Gastrocnemius medialis (tissue), 4 donors: Measurements from ENCODE around the gene TEN1. TPM values are rescaled to one million over a fixed set of nuclear protein-coding genes. Genes with fewer than 3 reads are reported as not detected.

Experiments used
- ATAC-seq, 2 donors: fragments of 150-250 bp; one replicate each; pipeline ENCODE4 v1.9.1; 2016
- DNase-seq, 2 donors: peaks; one replicate each; pipeline ENCODE4 v3.0.0-alpha.2; 2019
- H3K27ac ChIP-seq, 4 donors: fragments of 200-600 bp; sonication (generic); 1 replicate in 1 of 4; 2 replicates in 3 of 4; pipeline ENCODE4 v1.5.1; 2016 to 2018; ENCODE audit warnings: mild to moderate bottlenecking in 2 of 4, moderate library complexity in 1 of 4
- H3K27me3 ChIP-seq, 3 donors: fragments of 200-600 bp; sonication (generic) in 2 of 3; 1 replicate in 1 of 3; 2 replicates in 2 of 3; pipeline versions ENCODE4 v1.5.1 to v1.6.0; 2016 to 2019; ENCODE audit warnings: mild to moderate bottlenecking in 1 of 3, moderate library complexity in 1 of 3
- H3K36me3 ChIP-seq, 2 donors: fragments of 200-600 bp; sonication (generic) in 1 of 2; one replicate each; pipeline ENCODE4 v1.5.1; 2017 to 2018
- H3K4me1 ChIP-seq, 2 donors: fragments of 200-600 bp; sonication (generic) in 1 of 2; one replicate each; pipeline ENCODE4 v1.5.1; 2016 to 2017; ENCODE audit warnings: mild to moderate bottlenecking in 2 of 2
- H3K4me3 ChIP-seq, 4 donors: fragments of 200-600 bp; sonication (generic) in 3 of 4; 1 replicate in 1 of 4; 2 replicates in 3 of 4; pipeline ENCODE4 v1.5.1; 2016 to 2019; ENCODE audit warnings: mild to moderate bottlenecking in 2 of 4
- H3K9me3 ChIP-seq, 3 donors: fragments of 200-600 bp; sonication (generic) in 2 of 3; 1 replicate in 1 of 3; 2 replicates in 2 of 3; pipeline ENCODE4 v1.5.1; 2016 to 2019
- POLR2A ChIP-seq, 2 donors: fragments of 450-650 bp; IDR thresholded peaks; one replicate each; pipeline ENCODE4 v1.6.1; 2017; ENCODE audit warnings: antibody characterized with exemption in 2 of 2, mild to moderate bottlenecking in 2 of 2, moderate library complexity in 2 of 2
- in situ Hi-C, 4 donors: fragments of 200-750 bp; cut with MboI; loops; one replicate each; pipeline versions ENCODE4 v1.15.0 to v1.8.0; 2017; ENCODE audit warnings: low sequenced_read_pairs in 4 of 4
- intact Hi-C: fragments of 100-400 bp; cut with DNase I; formaldehyde crosslinking; loops from one replicate; pipeline ENCODE4 v1.15.1; 2023; ENCODE audit warnings: low total_unique reads
- total RNA-seq, 4 donors: library from RNA; depleted of rRNA; stranded (reverse); fragments of >200 nt; gene quantifications; one replicate each; pipeline versions ENCODE4 v1.1.0 to v1.2.3, GENCODE V29; 2016
- TF ChIP-seq, protein P1 (sequence below), 5 experiments: fragments of 450-650 bp in 3 of 5; fragments of 200-600 bp in 2 of 5; sonication (generic) in 2 of 5; IDR thresholded peaks in 4 of 5; conservative IDR thresholded peaks in 1 of 5; 1 replicate in 4 of 5; 2 replicates in 1 of 5; pipeline ENCODE4 v1.5.1; 2016 to 2019; ENCODE audit warnings: antibody characterized with exemption in 5 of 5, mild to moderate bottlenecking in 3 of 5, moderate library complexity in 3 of 5

TEN1 gene
- total RNA-seq, 4 donors from 2014 or later = 4.2 to 9.2 (median 6.8) TPM

DNA sequence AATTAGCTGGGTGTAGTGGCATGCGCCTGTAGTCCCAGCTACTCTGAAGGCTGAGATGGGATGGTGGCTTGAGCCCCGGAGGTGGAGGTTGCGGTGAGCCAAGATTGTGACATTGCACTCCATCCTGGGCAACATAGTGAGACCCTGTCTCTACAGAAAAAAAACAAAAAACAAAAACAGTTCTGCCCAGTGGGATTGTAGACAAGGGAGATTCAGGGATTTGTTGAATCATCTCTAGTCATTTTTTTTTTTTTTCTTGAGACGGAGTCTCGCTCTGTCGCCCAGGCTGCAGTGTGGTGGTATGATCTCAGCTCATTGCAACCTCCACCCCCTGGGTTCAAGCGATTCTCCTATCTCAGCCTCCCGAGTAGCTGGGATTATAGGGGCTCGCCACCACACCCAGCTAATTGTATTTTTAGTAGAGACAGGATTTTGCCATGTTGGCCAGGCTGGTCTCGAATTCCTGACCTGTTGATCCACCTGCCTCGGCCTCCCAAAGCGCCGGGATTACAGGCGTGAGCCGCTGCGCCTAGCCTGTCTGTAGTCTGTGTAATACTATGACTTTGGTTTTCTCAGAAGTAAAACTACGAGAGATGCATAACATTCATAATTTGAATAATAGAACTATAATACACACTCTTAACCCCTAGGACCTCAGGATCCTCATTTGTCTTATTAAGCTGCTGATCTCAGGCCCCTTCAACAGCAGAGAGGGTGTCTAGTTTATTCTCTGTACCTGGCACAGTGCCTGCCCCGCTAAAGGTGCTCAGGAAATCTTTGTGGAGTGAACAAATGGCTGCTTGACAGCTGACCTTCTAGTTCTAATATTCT, 1.4 kb downstream of the TEN1 start:
- in situ Hi-C loops = no loop called here
- no peak for ATAC-seq

GRCh38 chr17:75981019-75981615, 2.1 kb downstream of the TEN1 start:
- H3K4me3 ChIP-seq = no peak overlapping the region
- peak overlapping the region in 1 of 4 donors; percentile 98 for H3K27ac ChIP-seq
- H3K36me3 ChIP-seq = no peaks in the 10 kb centered on the region
- no peaks in the 10 kb centered on the region for H3K9me3 ChIP-seq
- no peak for DNase-seq
- ATAC-seq = no peak
- no peak for TF ChIP-seq POLR2A (IDR thresholded peaks at IDR 0.05)
- TF ChIP-seq, protein P1, sequence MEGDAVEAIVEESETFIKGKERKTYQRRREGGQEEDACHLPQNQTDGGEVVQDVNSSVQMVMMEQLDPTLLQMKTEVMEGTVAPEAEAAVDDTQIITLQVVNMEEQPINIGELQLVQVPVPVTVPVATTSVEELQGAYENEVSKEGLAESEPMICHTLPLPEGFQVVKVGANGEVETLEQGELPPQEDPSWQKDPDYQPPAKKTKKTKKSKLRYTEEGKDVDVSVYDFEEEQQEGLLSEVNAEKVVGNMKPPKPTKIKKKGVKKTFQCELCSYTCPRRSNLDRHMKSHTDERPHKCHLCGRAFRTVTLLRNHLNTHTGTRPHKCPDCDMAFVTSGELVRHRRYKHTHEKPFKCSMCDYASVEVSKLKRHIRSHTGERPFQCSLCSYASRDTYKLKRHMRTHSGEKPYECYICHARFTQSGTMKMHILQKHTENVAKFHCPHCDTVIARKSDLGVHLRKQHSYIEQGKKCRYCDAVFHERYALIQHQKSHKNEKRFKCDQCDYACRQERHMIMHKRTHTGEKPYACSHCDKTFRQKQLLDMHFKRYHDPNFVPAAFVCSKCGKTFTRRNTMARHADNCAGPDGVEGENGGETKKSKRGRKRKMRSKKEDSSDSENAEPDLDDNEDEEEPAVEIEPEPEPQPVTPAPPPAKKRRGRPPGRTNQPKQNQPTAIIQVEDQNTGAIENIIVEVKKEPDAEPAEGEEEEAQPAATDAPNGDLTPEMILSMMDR (IDR thresholded peaks at IDR 0.05 in 4 of 5, conservative IDR thresholded peaks at IDR 0.05 in 1 of 5) = no peak
- peaks cover 31% of the 10 kb centered on the region in 2 donors for H3K4me1 ChIP-seq
- no peaks in the 10 kb centered on the region for H3K27me3 ChIP-seq
- in situ Hi-C loops = no loop called here
- intact Hi-C loops = no loop called here

More for the DNA sequence above, 1.4 kb downstream of the TEN1 start:
- Histone ChIP-seq H3K36me3 (no peaks in the 10 kb centered on the region), H3K4me3 (peak overlapping the region; percentile 81 to 99 (median 92)), H3K27ac (peak overlapping the region; percentile 96 to 99 (median 98)), H3K27me3 (no peaks in the 10 kb centered on the region), H3K4me1 (peaks cover 38% of the 10 kb centered on the region in 2 donors), H3K9me3 (no peaks in the 10 kb centered on the region)
- no peak for TF ChIP-seq POLR2A (IDR thresholded peaks at IDR 0.05)
- TF ChIP-seq, protein P1 (IDR thresholded peaks at IDR 0.05 in 4 of 5, conservative IDR thresholded peaks at IDR 0.05 in 1 of 5) = no peak
- no peak for DNase-seq
- intact Hi-C loops = no loop called here

DNA sequence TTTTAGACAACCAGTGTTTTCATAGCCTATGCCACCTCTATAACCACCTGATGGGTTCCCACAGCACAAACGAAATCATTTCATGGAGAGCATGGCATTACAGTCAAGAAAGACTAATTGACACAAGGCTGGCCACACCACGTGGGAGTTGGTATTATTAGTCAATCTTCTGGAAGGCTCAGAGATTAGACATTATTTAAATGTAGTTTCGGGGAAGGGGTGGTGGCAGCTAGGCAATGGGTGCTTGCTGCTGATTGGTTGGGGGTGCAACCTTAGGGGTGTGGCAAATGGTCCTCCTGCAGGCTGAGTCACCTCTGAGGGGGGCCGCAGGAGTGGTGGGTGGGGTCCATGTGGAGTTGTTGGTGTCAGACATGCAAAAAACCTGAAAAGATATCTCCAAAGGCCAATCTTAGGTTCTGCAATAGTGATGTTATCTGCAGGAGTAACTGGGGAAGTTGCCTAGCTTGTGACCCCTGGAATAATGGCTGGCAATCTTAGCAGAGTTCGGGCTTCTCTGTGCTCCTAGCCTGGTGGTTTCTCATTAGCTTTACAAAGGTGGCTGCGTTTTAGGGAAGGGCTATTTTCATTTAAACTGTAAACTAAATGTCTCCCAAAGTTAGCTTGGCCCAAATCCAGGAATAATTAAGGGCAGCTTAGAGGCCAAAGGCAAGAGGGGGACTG, 4.6 kb downstream of the TEN1 start:
- no peak overlapping the region for H3K27ac ChIP-seq
- H3K36me3 ChIP-seq = no peaks in the 10 kb centered on the region
- intact Hi-C loops (no loop called here), in situ Hi-C loops (no loop called here)
- peaks cover 10% of the 10 kb centered on the region in 2 donors for H3K4me1 ChIP-seq
- DNase-seq (no peak), ATAC-seq (no peak)
- no peaks in the 10 kb centered on the region for H3K9me3 ChIP-seq
- no peak for TF ChIP-seq POLR2A (IDR thresholded peaks at IDR 0.05)
- TF ChIP-seq, protein P1 (IDR thresholded peaks at IDR 0.05 in 4 of 5, conservative IDR thresholded peaks at IDR 0.05 in 1 of 5) = no peak
- H3K4me3 ChIP-seq = no peak overlapping the region
- no peaks in the 10 kb centered on the region for H3K27me3 ChIP-seq

GRCh38 chr17:75985986-75986385, 6.9 kb downstream of the TEN1 start:
- H3K9me3 ChIP-seq = no peaks in the 10 kb centered on the region
- in situ Hi-C loops (no loop called here), intact Hi-C loops (no loop called here)
- H3K4me1 ChIP-seq = no peaks in the 10 kb centered on the region
- no peak overlapping the region for H3K27ac ChIP-seq
- no peak for DNase-seq
- no peaks in the 10 kb centered on the region for H3K36me3 ChIP-seq
- no peak for TF ChIP-seq POLR2A (IDR thresholded peaks at IDR 0.05)
- TF ChIP-seq, protein P1 (IDR thresholded peaks at IDR 0.05 in 4 of 5, conservative IDR thresholded peaks at IDR 0.05 in 1 of 5) = no peak
- H3K4me3 ChIP-seq = no peak overlapping the region
- H3K27me3 ChIP-seq = no peaks in the 10 kb centered on the region
- ATAC-seq = no peak
